AG08395 (cell line): ENCODE results near the gene RAP1GAP2.
"Not testable (repeated sequence)": the region's sequence is repeated elsewhere in the genome, so short reads cannot be mapped to it uniquely, and the experiment has no call there.

Source experiments
- DNase-seq: peaks from one replicate; pipeline ENCODE4 v3.0.0; 2012; ENCODE audit warnings: mixed read lengths, low spot score

RAP1GAP2 gene

GRCh38 chr17:2796164-2797125 lies at the start of gene RAP1GAP2:
TSS of gene RAP1GAP2 (plus strand) at chr17:2796438. CDS start at chr17:2796528, 90 bp downstream.
- no peak for DNase-seq

GRCh38 chr17:2749058-2749783 lies 47.0 kb upstream of the RAP1GAP2 start, which contains the start of gene CCDC92B:
TSS of gene CCDC92B (minus strand) at chr17:2749652. CDS start at chr17:2735145, 14,507 bp downstream.
- no peak for DNase-seq

GRCh38 chr17:2749784-2750181 lies 46.5 kb upstream of the RAP1GAP2 start:
- DNase-seq, result peak; percentile 91

GRCh38 chr17:2750721-2751120 lies 45.5 kb upstream of the RAP1GAP2 start:
- DNase-seq, result no peak

GRCh38 chr17:2751491-2751890 lies 44.7 kb upstream of the RAP1GAP2 start:
- no peak for DNase-seq

- no peak for DNase-seq
Observed at GRCh38 chr17:2755891-2756724, 40.1 kb upstream of the RAP1GAP2 start.

- no peak for DNase-seq
Observed at GRCh38 chr17:2758870-2759269, 37.4 kb upstream of the RAP1GAP2 start.

GRCh38 chr17:2770129-2770528 lies 26.1 kb upstream of the RAP1GAP2 start:
- DNase-seq, result no peak

- DNase-seq, result no peak
Observed at GRCh38 chr17:2775206-2775605, 21.0 kb upstream of the RAP1GAP2 start.

- DNase-seq, result no peak
Observed at GRCh38 chr17:2776589-2777241, 19.5 kb upstream of the RAP1GAP2 start.

- DNase-seq, result no peak
Observed at GRCh38 chr17:2777242-2777867, 18.9 kb upstream of the RAP1GAP2 start.

GRCh38 chr17:2778489-2778888 lies 17.7 kb upstream of the RAP1GAP2 start:
- DNase-seq, result no peak

GRCh38 chr17:2779545-2779944 lies 16.7 kb upstream of the RAP1GAP2 start:
- DNase-seq, result no peak

GRCh38 chr17:2780256-2780655 lies 16.0 kb upstream of the RAP1GAP2 start:
- no peak for DNase-seq

GRCh38 chr17:2780931-2781454 lies 15.2 kb upstream of the RAP1GAP2 start:
- no peak for DNase-seq

- not testable (repeated sequence) for DNase-seq
Observed at GRCh38 chr17:2781598-2781997, 14.6 kb upstream of the RAP1GAP2 start.

GRCh38 chr17:2782055-2782454 lies 14.2 kb upstream of the RAP1GAP2 start:
- DNase-seq, result no peak

- no peak for DNase-seq
Observed at GRCh38 chr17:2783310-2784030, 12.8 kb upstream of the RAP1GAP2 start.

- DNase-seq, result no peak
Observed at GRCh38 chr17:2784864-2785263, 11.4 kb upstream of the RAP1GAP2 start.

- not testable (repeated sequence) for DNase-seq
Observed at GRCh38 chr17:2785376-2785775, 10.9 kb upstream of the RAP1GAP2 start.
